Measurements from ENCODE around the gene JUND. TPM values are rescaled to one million over a fixed set of nuclear protein-coding genes. Genes with fewer than 3 reads are reported as not detected.

Gene JUND
- total and polyA plus RNA-seq, 2 of the 8 experiments (the other 6 are each of a cell fraction or from before 2014, with no cell fraction given), result 54.0 to 77.5 TPM

DNA sequence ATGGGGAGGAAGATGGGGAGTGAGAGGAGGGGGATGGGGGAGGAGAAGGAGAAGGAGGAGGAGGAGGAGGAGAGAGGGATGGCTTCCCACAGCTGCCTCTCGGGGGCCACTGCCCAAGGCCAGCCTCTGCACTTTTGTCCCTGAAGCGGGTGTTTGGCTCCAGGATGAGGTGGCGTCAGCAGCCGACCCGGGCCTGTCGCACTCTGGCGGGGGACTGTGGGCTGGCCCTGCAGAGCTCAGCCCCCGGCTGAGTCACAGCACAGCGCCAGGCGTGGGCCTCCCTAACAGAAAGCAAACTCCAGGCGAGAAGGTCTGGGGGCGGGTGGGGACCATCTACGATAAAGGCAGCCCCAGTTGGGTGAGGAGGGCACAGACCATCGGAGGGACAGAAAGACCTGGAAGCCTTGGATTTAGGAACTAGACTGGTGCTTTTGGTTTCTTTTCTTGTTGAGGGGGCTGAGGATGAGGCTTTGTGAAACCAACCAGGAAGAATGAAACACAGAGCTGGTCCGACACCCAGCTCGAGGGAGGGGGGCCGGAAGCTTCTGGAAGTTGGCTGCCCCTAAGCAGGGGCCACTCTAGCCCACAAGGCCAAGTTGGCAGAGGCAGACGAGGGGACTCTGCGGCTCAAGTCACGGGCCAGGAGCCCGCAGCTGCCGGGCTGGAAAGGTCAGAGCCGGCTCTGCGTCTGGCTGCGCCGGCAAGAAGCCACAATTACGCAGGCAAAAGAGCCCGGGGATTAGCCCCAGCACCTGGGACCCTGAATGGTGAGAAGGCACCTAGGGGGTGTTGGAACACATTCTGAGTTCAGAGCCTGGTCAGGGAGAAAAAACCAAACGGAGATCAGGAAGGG, 23.3 kb upstream of the JUND start:
- peak overlapping the region in 2 of 4 experiments; percentile 12 to 16; a peak in 3 of 7 replicates for H3K9ac ChIP-seq (replicated peaks in 1 of 4; ENCODE audit: extremely low read depth in 1 of 4, low read depth in 3 of 4, low read length in 3 of 4)
- H2AFZ ChIP-seq (ENCODE audit: low read length), result no peak overlapping the region
- POLR2A ChIA-PET (ENCODE audit: partially characterized antibody), result interaction anchor here (0.7 to 10.4 kb wide), 19 partner anchors 8 to 114 kb away, joined by 3 to 141 read pairs (median 3); partner anchors contain the start of genes JUND, LSM4 and SSBP4
- peak; percentile 72; the same call in 1 of the 2 replicates for TF ChIP-seq RBBP5 (IDR thresholded peaks at IDR 0.05; ENCODE audit: borderline replicate concordance, low read depth, low read length)
- TF ChIP-seq ZNF274 (IDR thresholded peaks at IDR 0.05; ENCODE audit: borderline replicate concordance, extremely low read depth, low read length), result no peak
- TF ChIP-seq SAP30 (IDR thresholded peaks at IDR 0.05; ENCODE audit: insufficient read depth, insufficient replicate concordance, low read length), result no peak
- TF ChIP-seq SUZ12 (IDR thresholded peaks at IDR 0.05; ENCODE audit: low read length), result no peak
- TF ChIP-seq JUND (IDR thresholded peaks at IDR 0.05; ENCODE audit: low read length), result no peak
- no peak for TF ChIP-seq BCL11A (IDR thresholded peaks at IDR 0.05; ENCODE audit: low read depth in 2 of 2, low read length in 2 of 2)
- H3K4me2 ChIP-seq (ENCODE audit: insufficient read depth in 1 of 2, low read depth in 2 of 2, low read length in 2 of 2), result peak overlapping the region; percentile 33 to 63
- FAIRE-seq, result no peak
- H4K20me1 ChIP-seq (replicated peaks in 1 of 2; ENCODE audit: control insufficient read depth in 1 of 2, insufficient read depth in 2 of 2, low read length in 2 of 2), result no peaks in the 10 kb centered on the region
- no peak for DNase-seq (ENCODE audit: low read depth in 1 of 2, low spot score in 2 of 2)
- H3K79me1 ChIP-seq (ENCODE audit: low read depth, low read length), result no peaks in the 10 kb centered on the region; the same call in 1 of the 2 replicates
- CTCF ChIA-PET (ENCODE audit: partially characterized antibody), result interaction anchor here (0.6 to 5.3 kb wide), 9 partner anchors 12 to 113 kb away, joined by 3 to 48 read pairs (median 3); partner anchors contain the start of genes JUND and LSM4
- H2BK5ac ChIP-seq (ENCODE audit: low read depth, low read length), result peak overlapping the region; percentile 36
- H3K27ac ChIP-seq (ENCODE audit: low read depth, low read length), result peak overlapping the region; percentile 9; the same call in 1 of the 2 replicates
- no peak overlapping the region for H3K23ac ChIP-seq (ENCODE audit: insufficient read length)
- peaks cover 0 to 25% (median 10%) of the 10 kb centered on the region in 4 experiments; a peak in 6 of 7 replicates for H3K4me1 ChIP-seq (replicated peaks in 1 of 4; ENCODE audit: control insufficient read depth in 3 of 4, insufficient read depth in 4 of 4, low read length in 3 of 4)
- H2BK120ac ChIP-seq (replicated peaks; ENCODE audit: low read depth, low read length), result no peak overlapping the region
- peak overlapping the region; percentile 35; the same call in 1 of the 2 replicates for H2BK12ac ChIP-seq (ENCODE audit: low read depth, low read length)
- H4K5ac ChIP-seq (ENCODE audit: insufficient read length, low read depth, low read length), result peak overlapping the region; percentile 89
- H4K8ac ChIP-seq (ENCODE audit: extremely low read depth, insufficient read depth, low read length), result peak overlapping the region; percentile 40; the same call in 1 of the 2 replicates
- H3K36me3 ChIP-seq (ENCODE audit: control insufficient read depth in 2 of 4, insufficient read depth in 4 of 4, low read length in 3 of 4), result peaks cover 7 to 34% (median 18%) of the 10 kb centered on the region in 4 experiments
- no peak overlapping the region for H3K56ac ChIP-seq (replicated peaks; ENCODE audit: insufficient read length, low read depth, low read length)
- H2BK15ac ChIP-seq (ENCODE audit: low read length), result no peak overlapping the region
- H2AK5ac ChIP-seq (ENCODE audit: low read depth, low read length), result no peak overlapping the region
- peak overlapping the region in 3 of 4 experiments; percentile 14 to 49 (median 34); a peak in 5 of 8 replicates for H3K4me3 ChIP-seq (ENCODE audit: extremely low read depth in 1 of 4, insufficient read depth in 2 of 4, low read depth in 3 of 4, low read length in 4 of 4)
- no peak overlapping the region for H3K4ac ChIP-seq (replicated peaks; ENCODE audit: insufficient read length, low read depth, low read length)
- H4K91ac ChIP-seq (replicated peaks; ENCODE audit: insufficient read length, low read length), result peak overlapping the region; percentile 95
- H3K27me3 ChIP-seq (replicated peaks in 1 of 4; ENCODE audit: control insufficient read depth in 3 of 4, extremely low read depth in 1 of 4, insufficient read depth in 3 of 4, low read length in 3 of 4), result no peaks in the 10 kb centered on the region
- H3K18ac ChIP-seq (ENCODE audit: extremely low read depth, low read length), result peak overlapping the region; percentile 86
- no peaks in the 10 kb centered on the region for H3K9me3 ChIP-seq (ENCODE audit: insufficient read depth in 2 of 2, low read depth in 1 of 2, low read length in 1 of 2)
- peaks cover 5% of the 10 kb centered on the region; the same call in 1 of the 2 replicates for H3K23me2 ChIP-seq (ENCODE audit: low read depth, low read length)
- H3K14ac ChIP-seq (ENCODE audit: insufficient read length), result no peak overlapping the region
- H2BK20ac ChIP-seq (ENCODE audit: low read length), result no peak overlapping the region
- H3K79me2 ChIP-seq (ENCODE audit: control insufficient read depth in 1 of 2, insufficient read depth in 2 of 2, low read length in 2 of 2), result no peaks in the 10 kb centered on the region
- 14% methylated on average over 28 of the region's 29 CpGs; no CpG with 5 or more reads in 1 of the 2 experiments for WGBS, 2 experiments (ENCODE audit: extremely low coverage in 1 of 2, insufficient coverage in 1 of 2, insufficient read length in 1 of 2, insufficient replicate concordance in 2 of 2, low coverage in 1 of 2, low lambda C conversion rate in 2 of 2, missing lambda C conversion rate in 1 of 2)

Measured in H1 (cell line).